Tibial nerve (tissue), 4 donors: ENCODE measurements around the gene KCTD7.
"Not testable (repeated sequence)": the region's sequence is repeated elsewhere in the genome, so short reads cannot be mapped to it uniquely, and the experiment has no call there.

Source experiments
- CTCF ChIP-seq, 5 experiments: fragments of 200-600 bp in 3 of 5; fragments of 450-650 bp in 2 of 5; sonication (generic) in 3 of 5; IDR thresholded peaks; one replicate each; pipeline ENCODE4 v1.5.1; 2016 to 2019; ENCODE audit warnings: antibody characterized with exemption in 5 of 5, mild to moderate bottlenecking in 3 of 5, moderate library complexity in 2 of 5
- EP300 ChIP-seq, 2 donors: sonication (generic); formaldehyde crosslinking; IDR thresholded peaks; one replicate each; pipeline ENCODE4 v1.6.1; 2017; ENCODE audit warnings: antibody characterized with exemption in 2 of 2, mild to moderate bottlenecking in 1 of 2
- POLR2A ChIP-seq, 2 donors: fragments of 450-650 bp; IDR thresholded peaks; one replicate each; pipeline ENCODE4 v1.6.1; 2017; ENCODE audit warnings: antibody characterized with exemption in 2 of 2, mild to moderate bottlenecking in 2 of 2, moderate library complexity in 2 of 2

- TF ChIP-seq CTCF, POLR2A, EP300 (IDR thresholded peaks at IDR 0.05): not testable (repeated sequence)
These were observed 26.6 kb downstream of the KCTD7 start for GRCh38 chr7:66655113-66655806.
